Trophoblast cell (in vitro differentiated cells and primary cell): ENCODE measurements around the gene TRIM46.

Experiments used
- DNase-seq, 2 donors: peaks; one replicate each; pipeline ENCODE4 v3.0.0-alpha.2; 2016
- H2AFZ ChIP-seq: 2 replicates; pipeline ENCODE4 v1.6.1; 2013; ENCODE audit warnings: low read length, moderate library complexity, mild to moderate bottlenecking; ENCODE audit not compliant: insufficient read depth, poor library complexity
- H2AK5ac ChIP-seq: 2 replicates; pipeline ENCODE4 v1.6.1; 2013; ENCODE audit warnings: mild to moderate bottlenecking, low read length
- H2BK120ac ChIP-seq: 2 replicates; pipeline ENCODE4 v1.6.1; 2013; ENCODE audit warnings: low read length, mild to moderate bottlenecking, moderate library complexity; ENCODE audit not compliant: insufficient read depth, poor library complexity
- H2BK12ac ChIP-seq: 2 replicates; pipeline ENCODE4 v1.6.1; 2013; ENCODE audit warnings: mild to moderate bottlenecking, low read length, moderate library complexity
- H2BK5ac ChIP-seq: 2 replicates; pipeline ENCODE4 v1.6.1; 2013; ENCODE audit warnings: low read length, low read depth, moderate library complexity, mild to moderate bottlenecking; ENCODE audit not compliant: poor library complexity
- H3K14ac ChIP-seq: 2 replicates; pipeline ENCODE4 v1.6.1; 2013; ENCODE audit warnings: mild to moderate bottlenecking, low read length
- H3K18ac ChIP-seq: 2 replicates; pipeline ENCODE4 v1.6.1; 2013; ENCODE audit warnings: mild to moderate bottlenecking, low read length
- H3K23ac ChIP-seq: 2 replicates; pipeline ENCODE4 v1.6.1; 2013; ENCODE audit warnings: low read length
- H3K27ac ChIP-seq: 2 replicates; pipeline ENCODE4 v1.5.1; 2013; ENCODE audit warnings: low read depth, mild to moderate bottlenecking, inconsistent platforms, low read length, moderate library complexity
- H3K27me3 ChIP-seq: 2 replicates; pipeline ENCODE4 v1.6.1; 2013; ENCODE audit warnings: inconsistent platforms, mild to moderate bottlenecking, low read length, moderate library complexity; ENCODE audit not compliant: insufficient read depth
- H3K36me3 ChIP-seq, 2 experiments: 1 replicate in 1 of 2; 2 replicates in 1 of 2; pipeline ENCODE4 v1.6.1; 2013; ENCODE audit warnings: low read length in 2 of 2, mild to moderate bottlenecking in 2 of 2, moderate library complexity in 1 of 2; ENCODE audit not compliant: insufficient read depth in 2 of 2, control insufficient read depth in 1 of 2
- H3K4ac ChIP-seq: 2 replicates; pipeline ENCODE4 v1.6.1; 2013; ENCODE audit warnings: low read depth, mild to moderate bottlenecking, low read length, moderate library complexity
- H3K4me1 ChIP-seq, 2 experiments: 1 replicate in 1 of 2; 2 replicates in 1 of 2; pipeline ENCODE4 v1.6.1; 2013; ENCODE audit warnings: low read length in 2 of 2, mild to moderate bottlenecking in 2 of 2, moderate library complexity in 1 of 2; ENCODE audit not compliant: insufficient read depth in 2 of 2, control insufficient read depth in 1 of 2
- H3K4me2 ChIP-seq: 2 replicates; pipeline ENCODE4 v1.6.1; 2013; ENCODE audit warnings: inconsistent platforms, mild to moderate bottlenecking, low read length, moderate library complexity
- H3K4me3 ChIP-seq: 2 replicates; pipeline ENCODE4 v1.5.1; 2013; ENCODE audit warnings: mild to moderate bottlenecking, low read depth, low read length, inconsistent platforms
- H3K79me1 ChIP-seq: one replicate; pipeline ENCODE4 v1.6.1; 2013; ENCODE audit warnings: low read length
- H3K79me2 ChIP-seq: 2 replicates; pipeline ENCODE4 v1.6.1; 2013; ENCODE audit warnings: low read length, mild to moderate bottlenecking; ENCODE audit not compliant: control insufficient read depth, insufficient read depth, poor library complexity
- H3K9ac ChIP-seq: 2 replicates; pipeline ENCODE4 v1.6.1; 2013; ENCODE audit warnings: mild to moderate bottlenecking, low read length
- H3K9me3 ChIP-seq: 2 replicates; pipeline ENCODE4 v1.6.1; 2013; ENCODE audit warnings: low read depth, mild to moderate bottlenecking, control low read depth, inconsistent platforms, low read length; ENCODE audit not compliant: insufficient read depth
- H4K12ac ChIP-seq: 2 replicates; pipeline ENCODE4 v1.6.1; 2013; ENCODE audit warnings: low read depth, mild to moderate bottlenecking, low read length, moderate library complexity
- H4K8ac ChIP-seq: 2 replicates; pipeline ENCODE4 v1.6.1; 2013; ENCODE audit warnings: low read depth, mild to moderate bottlenecking, low read length, moderate library complexity
- H4K91ac ChIP-seq: one replicate; pipeline ENCODE4 v1.6.1; 2013; ENCODE audit warnings: low read depth, mild to moderate bottlenecking, low read length, moderate library complexity
- WGBS: extraction: QIAGEN DNeasy Blood & Tissue Kit; methylation state at CpG from one replicate; pipeline ENCODE4 v1.1.7; 2013; ENCODE audit warnings: missing lambda C conversion rate; ENCODE audit not compliant: insufficient read length, insufficient coverage; ENCODE audit errors: extremely low coverage; 5-methylcytosine and 5-hydroxymethylcytosine counted together

TRIM46 gene

GRCh38 chr1:155199792-155200191 is 26.1 kb downstream of the TRIM46 start:
- H4K91ac ChIP-seq, result no peak overlapping the region
- H3K79me1 ChIP-seq, result peaks cover 2% of the 10 kb centered on the region
- H3K4me1 ChIP-seq, result peaks cover 0 to 5% of the 10 kb centered on the region in 2 experiments
- H3K4me3 ChIP-seq, result no peak overlapping the region
- no peak overlapping the region for H3K23ac ChIP-seq
- no peak overlapping the region for H3K4me2 ChIP-seq
- H2BK12ac ChIP-seq, result no peak overlapping the region
- H3K79me2 ChIP-seq, result no peaks in the 10 kb centered on the region
- no peaks in the 10 kb centered on the region for H3K27me3 ChIP-seq
- H2BK120ac ChIP-seq, result no peak overlapping the region
- no peak overlapping the region for H3K14ac ChIP-seq
- H3K4ac ChIP-seq, result no peak overlapping the region
- H2BK5ac ChIP-seq, result no peak overlapping the region
- no peak for DNase-seq
- H3K18ac ChIP-seq, result no peak overlapping the region
- no peaks in the 10 kb centered on the region for H3K9me3 ChIP-seq
- no peak overlapping the region for H2AK5ac ChIP-seq
- H3K27ac ChIP-seq, result no peak overlapping the region
- H4K12ac ChIP-seq, result no peak overlapping the region
- H3K36me3 ChIP-seq, result peaks cover 33 to 55% of the 10 kb centered on the region in 2 experiments
- H3K9ac ChIP-seq, result no peak overlapping the region
- no CpG with 5 or more reads among the region's 4 CpGs for WGBS
- H4K8ac ChIP-seq, result no peak overlapping the region
- no peak overlapping the region for H2AFZ ChIP-seq

GRCh38 chr1:155200920-155201319 is 27.3 kb downstream of the TRIM46 start:
- H2BK120ac ChIP-seq, result no peak overlapping the region
- H4K91ac ChIP-seq, result no peak overlapping the region
- H3K18ac ChIP-seq, result no peak overlapping the region
- H3K79me1 ChIP-seq, result no peaks in the 10 kb centered on the region
- H3K4me3 ChIP-seq, result no peak overlapping the region
- H3K14ac ChIP-seq, result no peak overlapping the region
- H3K79me2 ChIP-seq, result no peaks in the 10 kb centered on the region
- H2AFZ ChIP-seq, result no peak overlapping the region
- no peaks in the 10 kb centered on the region for H3K4me1 ChIP-seq
- no peak overlapping the region for H2BK12ac ChIP-seq
- H3K27me3 ChIP-seq, result no peaks in the 10 kb centered on the region
- no peak overlapping the region for H3K23ac ChIP-seq
- no peak overlapping the region for H2AK5ac ChIP-seq
- H3K36me3 ChIP-seq, result peaks cover 36 to 61% of the 10 kb centered on the region in 2 experiments
- no peaks in the 10 kb centered on the region for H3K9me3 ChIP-seq
- H4K12ac ChIP-seq, result no peak overlapping the region
- H4K8ac ChIP-seq, result no peak overlapping the region
- H3K4ac ChIP-seq, result no peak overlapping the region
- H2BK5ac ChIP-seq, result no peak overlapping the region
- no peak for DNase-seq
- no peak overlapping the region for H3K27ac ChIP-seq
- H3K4me2 ChIP-seq, result no peak overlapping the region
- WGBS, result no CpG with 5 or more reads among the region's 5 CpGs
- no peak overlapping the region for H3K9ac ChIP-seq

GRCh38 chr1:155202198-155202597 is 28.5 kb downstream of the TRIM46 start:
- H3K4me1 ChIP-seq, result peaks cover 3% of the 10 kb centered on the region in 2 experiments
- H2AK5ac ChIP-seq, result no peak overlapping the region
- H3K4me2 ChIP-seq, result no peak overlapping the region
- no peak overlapping the region for H4K12ac ChIP-seq
- no peak overlapping the region for H2BK12ac ChIP-seq
- no peak overlapping the region for H2BK120ac ChIP-seq
- H3K27ac ChIP-seq, result no peak overlapping the region
- H3K9me3 ChIP-seq, result no peaks in the 10 kb centered on the region
- H3K23ac ChIP-seq, result no peak overlapping the region
- H3K79me2 ChIP-seq, result no peaks in the 10 kb centered on the region
- no peak overlapping the region for H3K14ac ChIP-seq
- no CpG with 5 or more reads among the region's 7 CpGs for WGBS
- H2AFZ ChIP-seq, result no peak overlapping the region
- no peak overlapping the region for H3K18ac ChIP-seq
- H3K79me1 ChIP-seq, result no peaks in the 10 kb centered on the region
- no peak overlapping the region for H2BK5ac ChIP-seq
- peaks cover 30 to 52% of the 10 kb centered on the region in 2 experiments for H3K36me3 ChIP-seq
- H4K8ac ChIP-seq, result no peak overlapping the region
- DNase-seq, result no peak
- H3K4ac ChIP-seq, result no peak overlapping the region
- no peak overlapping the region for H3K9ac ChIP-seq
- no peaks in the 10 kb centered on the region for H3K27me3 ChIP-seq
- H3K4me3 ChIP-seq, result no peak overlapping the region
- no peak overlapping the region for H4K91ac ChIP-seq

GRCh38 chr1:155202731-155203515 is 29.3 kb downstream of the TRIM46 start:
- Histone ChIP-seq H2AK5ac (no peak overlapping the region), H4K12ac (no peak overlapping the region), H2BK5ac (no peak overlapping the region), H3K27ac (no peak overlapping the region), H3K4me1 (peaks cover 8 to 9% of the 10 kb centered on the region in 2 experiments), H3K18ac (no peak overlapping the region), H3K36me3 (peaks cover 24 to 45% of the 10 kb centered on the region in 2 experiments), H3K9ac (no peak overlapping the region), H3K23ac (no peak overlapping the region), H3K4ac (no peak overlapping the region), H4K8ac (no peak overlapping the region), H3K9me3 (no peaks in the 10 kb centered on the region), H2AFZ (no peak overlapping the region), H3K79me1 (peaks cover 4% of the 10 kb centered on the region), H3K79me2 (no peaks in the 10 kb centered on the region), H2BK12ac (no peak overlapping the region), H3K4me3 (no peak overlapping the region), H3K4me2 (no peak overlapping the region), H3K27me3 (no peaks in the 10 kb centered on the region), H2BK120ac (no peak overlapping the region), H4K91ac (no peak overlapping the region), H3K14ac (no peak overlapping the region)
- no CpG with 5 or more reads among the region's 19 CpGs for WGBS
- no peak for DNase-seq
